Liver (tissue), 9 donors: ENCODE data around the gene SF3B6. TPM values are rescaled to one million over a fixed set of nuclear protein-coding genes. Genes with fewer than 3 reads are reported as not detected.
"Not testable (repeated sequence)": the region's sequence is repeated elsewhere in the genome, so short reads cannot be mapped to it uniquely, and the experiment has no call there.

Source experiments
- DNase-seq: peaks from one replicate; pipeline ENCODE4 v3.0.0-alpha.2; 2017; ENCODE audit warnings: low spot score
- H3K27ac ChIP-seq, 2 donors: one replicate each; pipeline ENCODE4 v1.7.0; 2013; ENCODE audit warnings: inconsistent platforms in 2 of 2, low read length in 2 of 2, control low read depth in 1 of 2, low read depth in 1 of 2, mild to moderate bottlenecking in 1 of 2
- H3K27me3 ChIP-seq, 4 donors: one replicate each; pipeline versions ENCODE4 v1.6.1 to v1.7.0; 2013; ENCODE audit warnings: low read length in 3 of 4, inconsistent platforms in 1 of 4, mild to moderate bottlenecking in 1 of 4, moderate library complexity in 1 of 4; ENCODE audit not compliant: control insufficient read depth in 4 of 4, insufficient read depth in 4 of 4
- H3K36me3 ChIP-seq, 4 donors: one replicate each; pipeline versions ENCODE4 v1.6.1 to v1.7.0; 2013; ENCODE audit warnings: low read length in 3 of 4, mild to moderate bottlenecking in 3 of 4, low read depth in 1 of 4, moderate library complexity in 1 of 4; ENCODE audit not compliant: control insufficient read depth in 4 of 4, insufficient read depth in 3 of 4
- H3K4me1 ChIP-seq, 4 donors: one replicate each; pipeline versions ENCODE4 v1.6.1 to v1.7.0; 2013; ENCODE audit warnings: low read length in 3 of 4, mild to moderate bottlenecking in 3 of 4, moderate library complexity in 1 of 4; ENCODE audit not compliant: control insufficient read depth in 4 of 4, insufficient read depth in 4 of 4
- H3K4me3 ChIP-seq, 3 donors: one replicate each; pipeline versions ENCODE4 v1.6.1 to v1.7.0; 2013; ENCODE audit warnings: low read length in 3 of 3, control low read depth in 1 of 3, low read depth in 1 of 3, mild to moderate bottlenecking in 1 of 3
- H3K9ac ChIP-seq, 2 donors: one replicate each; pipeline ENCODE4 v1.7.0; 2013; ENCODE audit warnings: low read length in 2 of 2, mild to moderate bottlenecking in 2 of 2, moderate library complexity in 2 of 2, control low read depth in 1 of 2, low read depth in 1 of 2
- H3K9me3 ChIP-seq, 4 donors: one replicate each; pipeline versions ENCODE4 v1.6.1 to v1.7.0; 2013; ENCODE audit warnings: low read length in 3 of 4; ENCODE audit not compliant: control insufficient read depth in 4 of 4
- CTCF ChIP-seq: fragments of 150-350 bp; IDR thresholded peaks from 2 replicates; pipeline ENCODE4 v1.5.1; 2017; ENCODE audit warnings: improper control_type of control experiment, low read depth, low read length; ENCODE audit not compliant: missing input control
- EGR1 ChIP-seq, 2 donors: IDR thresholded peaks; 2 replicates each; pipeline ENCODE4 v1.6.1; 2016 to 2018; ENCODE audit warnings: antibody characterized with exemption in 2 of 2, low read depth in 2 of 2
- GABPA ChIP-seq, 2 donors: IDR thresholded peaks in 1 of 2; conservative IDR thresholded peaks in 1 of 2; 2 replicates each; pipeline ENCODE4 v1.6.1; 2016; ENCODE audit warnings: antibody characterized with exemption in 2 of 2, mild to moderate bottlenecking in 1 of 2, moderate library complexity in 1 of 2
- HNF4A ChIP-seq, 2 donors: conservative IDR thresholded peaks; 2 replicates each; pipeline ENCODE4 v1.6.1; 2016; ENCODE audit warnings: antibody characterized with exemption in 2 of 2, mild to moderate bottlenecking in 2 of 2
- HNF4G ChIP-seq: IDR thresholded peaks from 2 replicates; pipeline ENCODE4 v1.6.1; 2016; ENCODE audit warnings: antibody characterized with exemption
- JUND ChIP-seq, 2 donors: IDR thresholded peaks; 2 replicates each; pipeline ENCODE4 v1.6.1; 2016; ENCODE audit warnings: antibody characterized with exemption in 2 of 2
- NR2F2 ChIP-seq: IDR thresholded peaks from 2 replicates; pipeline ENCODE4 v1.6.1; 2016; ENCODE audit warnings: antibody characterized with exemption
- REST ChIP-seq: IDR thresholded peaks from 2 replicates; pipeline ENCODE4 v1.6.1; 2016; ENCODE audit warnings: antibody characterized with exemption, mild to moderate bottlenecking
- RXRA ChIP-seq, 2 donors: IDR thresholded peaks; 2 replicates each; pipeline ENCODE4 v1.6.1; 2017 to 2018; ENCODE audit warnings: antibody characterized with exemption in 2 of 2, mild to moderate bottlenecking in 1 of 2
- SP1 ChIP-seq: IDR thresholded peaks from 2 replicates; pipeline ENCODE4 v1.6.1; 2018; ENCODE audit warnings: antibody characterized with exemption, mild to moderate bottlenecking
- TAF1 ChIP-seq: conservative IDR thresholded peaks from 2 replicates; pipeline ENCODE4 v1.6.1; 2016; ENCODE audit warnings: antibody characterized with exemption, mild to moderate bottlenecking
- YY1 ChIP-seq: IDR thresholded peaks from 2 replicates; pipeline ENCODE4 v1.6.1; 2016; ENCODE audit warnings: antibody characterized with exemption, mild to moderate bottlenecking
- ZBTB33 ChIP-seq: IDR thresholded peaks from 2 replicates; pipeline ENCODE4 v1.6.1; 2016; ENCODE audit warnings: antibody characterized with exemption
- whole genome bisulfite sequencing: extraction: QIAGEN DNeasy Blood & Tissue Kit; methylation state at CpG from one replicate; pipeline ENCODE4 v1.1.7; 2013; 5-methylcytosine and 5-hydroxymethylcytosine counted together
- polyA plus RNA-seq, 2 donors: library from polyadenylated mRNA; stranded (reverse) in 1 of 2; unstranded in 1 of 2; fragments of 200-250 nt in 1 of 2; fragments of >200 nt in 1 of 2; fragmentation: Nextera tagmentation in 1 of 2; extraction: Ambion mirVana in 1 of 2; gene quantifications; one replicate each; pipeline versions ENCODE4 v1.2.1 to v1.2.3, GENCODE V29; 2013 to 2015
- total RNA-seq, 2 donors: library from RNA; depleted of rRNA; stranded (reverse); fragments of >200 nt; gene quantifications; one replicate each; pipeline ENCODE4 v1.2.3, GENCODE V29; 2014
- TF ChIP-seq, protein P1 (sequence below): IDR thresholded peaks from 2 replicates; pipeline ENCODE4 v1.6.1; 2016; ENCODE audit warnings: antibody characterized with exemption
- donor health status: healthy.
- donor health status: healthy.
- donor health status: healthy.
- donor health status: healthy.
- donor health status: healthy.

Gene SF3B6
- total and polyA plus RNA-seq, 4 donors: 31.0 to 104 (median 75.6) TPM

GRCh38 chr2:24045511-24046508 is 30.3 kb downstream of the SF3B6 start:
- peak overlapping the region in 1 of 2 donors; percentile 30 for H3K9ac ChIP-seq

GRCh38 chr2:24043133-24043532 is 33.0 kb downstream of the SF3B6 start:
- Histone ChIP-seq H3K4me1 (peaks cover 3 to 11% (median 7%) of the 10 kb centered on the region in 4 donors), H3K36me3 (peaks cover 2 to 12% (median 8%) of the 10 kb centered on the region in 4 donors)
- 96% methylated on average over 6 of the region's 6 CpGs for whole genome bisulfite sequencing
- not testable (repeated sequence) for H3K4me3 ChIP-seq, H3K27ac ChIP-seq, H3K27me3 ChIP-seq, DNase-seq, H3K9ac ChIP-seq, H3K9me3 ChIP-seq

More at GRCh38 chr2:24045511-24046508, 30.3 kb downstream of the SF3B6 start:
- Histone ChIP-seq H3K4me3 (peak overlapping the region in 1 of 3 donors; percentile 80), H3K27me3 (no peaks in the 10 kb centered on the region), H3K27ac (no peak overlapping the region), H3K36me3 (no peaks in the 10 kb centered on the region), H3K9me3 (no peaks in the 10 kb centered on the region), H3K4me1 (peaks cover 3 to 28% (median 16%) of the 10 kb centered on the region in 4 donors)
- TF ChIP-seq GABPA (IDR thresholded peaks at IDR 0.05 in 1 of 2, conservative IDR thresholded peaks at IDR 0.05 in 1 of 2) (no peak), RXRA (IDR thresholded peaks at IDR 0.05) (no peak), YY1 (no peak), JUND (IDR thresholded peaks at IDR 0.05) (no peak), TAF1 (no peak), HNF4A (conservative IDR thresholded peaks at IDR 0.05) (peak; percentile 25 to 28), REST (no peak), CTCF (no peak), HNF4G (no peak), NR2F2 (no peak), SP1 (peak; percentile 10), ZBTB33 (no peak), EGR1 (IDR thresholded peaks at IDR 0.05; ENCODE audit: low read depth in 2 of 2) (no peak)
- TF ChIP-seq, protein P1, sequence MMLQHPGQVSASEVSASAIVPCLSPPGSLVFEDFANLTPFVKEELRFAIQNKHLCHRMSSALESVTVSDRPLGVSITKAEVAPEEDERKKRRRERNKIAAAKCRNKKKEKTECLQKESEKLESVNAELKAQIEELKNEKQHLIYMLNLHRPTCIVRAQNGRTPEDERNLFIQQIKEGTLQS: no peak
- no peak for DNase-seq
- WGBS: 73% methylated on average over 11 of the region's 11 CpGs
